Activated T-helper 2 cell treated with anti-CD3 and anti-CD28 coated beads, Interferon-gamma antibody, Interleukin-2, Interleukin-4, amounts not matched to agents 10 μg/mL and 5 μg/mL and 100 μg/mL, durations not matched to agents 14 hours and 24 hours and 36 hours (primary cell): ENCODE measurements around the gene PRKCE. TPM values are rescaled to one million over a fixed set of nuclear protein-coding genes. Genes with fewer than 3 reads are reported as not detected.

ENCODE experiments used
- DNase-seq: peaks from one replicate; pipeline ENCODE4 v3.0.0; 2021; ENCODE audit warnings: low spot score
- H3K27ac Mint-ChIP-seq: one replicate; pipeline ENCODE4 v1.8.0; 2021; ENCODE audit warnings: mixed read lengths
- H3K27me3 Mint-ChIP-seq: one replicate; pipeline ENCODE4 v1.8.0; 2021; ENCODE audit warnings: low read depth, mixed read lengths
- H3K36me3 Mint-ChIP-seq: one replicate; pipeline ENCODE4 v1.8.0; 2021; ENCODE audit warnings: low read depth, mixed read lengths
- H3K4me1 Mint-ChIP-seq: one replicate; pipeline ENCODE4 v1.8.0; 2021; ENCODE audit warnings: low read depth, mixed read lengths
- H3K4me3 Mint-ChIP-seq: one replicate; pipeline ENCODE4 v1.8.0; 2021; ENCODE audit warnings: low read depth, mild to moderate bottlenecking, moderate library complexity, mixed read lengths
- H3K9me3 Mint-ChIP-seq: one replicate; pipeline ENCODE4 v1.8.0; 2021; ENCODE audit warnings: mixed read lengths
- intact Hi-C: fragments of 100-400 bp; cut with micrococcal nuclease; formaldehyde crosslinking; loops from one replicate; pipeline ENCODE4 v1.15.1; 2023
- total RNA-seq: library from RNA; stranded (reverse); gene quantifications from 2 replicates; pipeline ENCODE4 v1.2.3, GENCODE V29; 2022

The PRKCE gene
- total RNA-seq, 1 donor from 2014 or later, result 21.5 TPM

GRCh38 chr2:45930396-45930792 lies 278.9 kb downstream of the PRKCE start:
- no peaks in the 10 kb centered on the region for H3K27me3 Mint-ChIP-seq
- peaks cover 4% of the 10 kb centered on the region for H3K4me1 Mint-ChIP-seq
- DNase-seq, result no peak
- H3K27ac Mint-ChIP-seq, result no peak overlapping the region
- no peaks in the 10 kb centered on the region for H3K9me3 Mint-ChIP-seq
- intact Hi-C loops, result no loop called here
- no peaks in the 10 kb centered on the region for H3K36me3 Mint-ChIP-seq
- no peak overlapping the region for H3K4me3 Mint-ChIP-seq

GRCh38 chr2:45932278-45932975 lies 281.0 kb downstream of the PRKCE start:
- Mint-ChIP-seq H3K27ac (no peak overlapping the region), H3K4me3 (no peak overlapping the region), H3K9me3 (no peaks in the 10 kb centered on the region), H3K36me3 (no peaks in the 10 kb centered on the region), H3K4me1 (peaks cover 7% of the 10 kb centered on the region), H3K27me3 (no peaks in the 10 kb centered on the region)
- intact Hi-C loops, result no loop called here
- no peak for DNase-seq

- no peaks in the 10 kb centered on the region for H3K36me3 Mint-ChIP-seq
- H3K9me3 Mint-ChIP-seq, result no peaks in the 10 kb centered on the region
- peaks cover 7% of the 10 kb centered on the region for H3K4me1 Mint-ChIP-seq
- peak; percentile 30 for DNase-seq
- H3K27me3 Mint-ChIP-seq, result no peaks in the 10 kb centered on the region
- H3K27ac Mint-ChIP-seq, result no peak overlapping the region
- intact Hi-C loops, result loop anchor here (1.0 to 5.0 kb wide), 3 partner anchors 94 to 293 kb away; no protein-coding TSS in a partner anchor
- no peak overlapping the region for H3K4me3 Mint-ChIP-seq
These were observed 284.5 kb downstream of the PRKCE start for GRCh38 chr2:45935791-45936622.

GRCh38 chr2:45936623-45936979 lies 285.1 kb downstream of the PRKCE start:
- DNase-seq, result no peak
- H3K4me3 Mint-ChIP-seq, result no peak overlapping the region
- no peaks in the 10 kb centered on the region for H3K9me3 Mint-ChIP-seq
- H3K27me3 Mint-ChIP-seq, result no peaks in the 10 kb centered on the region
- H3K4me1 Mint-ChIP-seq, result peaks cover 7% of the 10 kb centered on the region
- no peak overlapping the region for H3K27ac Mint-ChIP-seq
- intact Hi-C loops, result loop anchor here (1.0 to 5.0 kb wide), 3 partner anchors 94 to 293 kb away; no protein-coding TSS in a partner anchor
- no peaks in the 10 kb centered on the region for H3K36me3 Mint-ChIP-seq

- no peak overlapping the region for H3K27ac Mint-ChIP-seq
- H3K9me3 Mint-ChIP-seq, result no peaks in the 10 kb centered on the region
- no peak overlapping the region for H3K4me3 Mint-ChIP-seq
- no peak for DNase-seq
- H3K36me3 Mint-ChIP-seq, result no peaks in the 10 kb centered on the region
- intact Hi-C loops, result loop anchor here (2.0 to 5.0 kb wide), 2 partner anchors 96 to 159 kb away; no protein-coding TSS in a partner anchor
- no peaks in the 10 kb centered on the region for H3K27me3 Mint-ChIP-seq
- H3K4me1 Mint-ChIP-seq, result peaks cover 3% of the 10 kb centered on the region
These were observed 286.5 kb downstream of the PRKCE start for GRCh38 chr2:45937990-45938389.

GRCh38 chr2:45938649-45939511 lies 287.4 kb downstream of the PRKCE start:
- H3K27me3 Mint-ChIP-seq, result no peaks in the 10 kb centered on the region
- no peak overlapping the region for H3K27ac Mint-ChIP-seq
- no peaks in the 10 kb centered on the region for H3K9me3 Mint-ChIP-seq
- intact Hi-C loops, result loop anchor here (5.0 kb wide), 1 partner anchor 97 kb away; no protein-coding TSS in a partner anchor
- H3K36me3 Mint-ChIP-seq, result no peaks in the 10 kb centered on the region
- peaks cover 3% of the 10 kb centered on the region for H3K4me1 Mint-ChIP-seq
- no peak overlapping the region for H3K4me3 Mint-ChIP-seq
- no peak for DNase-seq

GRCh38 chr2:45941531-45942236 lies 290.2 kb downstream of the PRKCE start:
- H3K27me3 Mint-ChIP-seq, result peaks cover 2% of the 10 kb centered on the region
- DNase-seq, result no peak
- no peaks in the 10 kb centered on the region for H3K36me3 Mint-ChIP-seq
- intact Hi-C loops, result no loop called here
- H3K4me1 Mint-ChIP-seq, result no peaks in the 10 kb centered on the region
- no peak overlapping the region for H3K27ac Mint-ChIP-seq
- H3K4me3 Mint-ChIP-seq, result no peak overlapping the region
- H3K9me3 Mint-ChIP-seq, result no peaks in the 10 kb centered on the region

- intact Hi-C loops, result no loop called here
- Mint-ChIP-seq H3K27ac (no peak overlapping the region), H3K4me3 (no peak overlapping the region), H3K27me3 (peaks cover 4% of the 10 kb centered on the region), H3K4me1 (no peaks in the 10 kb centered on the region), H3K9me3 (no peaks in the 10 kb centered on the region), H3K36me3 (no peaks in the 10 kb centered on the region)
- DNase-seq, result no peak
These were observed 290.8 kb downstream of the PRKCE start for GRCh38 chr2:45942237-45942738.

- H3K27me3 Mint-ChIP-seq, result peaks cover 4% of the 10 kb centered on the region
- H3K9me3 Mint-ChIP-seq, result no peaks in the 10 kb centered on the region
- H3K27ac Mint-ChIP-seq, result no peak overlapping the region
- DNase-seq, result no peak
- intact Hi-C loops, result no loop called here
- H3K36me3 Mint-ChIP-seq, result no peaks in the 10 kb centered on the region
- no peaks in the 10 kb centered on the region for H3K4me1 Mint-ChIP-seq
- H3K4me3 Mint-ChIP-seq, result no peak overlapping the region
These were observed 292.0 kb downstream of the PRKCE start for GRCh38 chr2:45943219-45944044.

- no peak for DNase-seq
- Mint-ChIP-seq H3K4me3 (no peak overlapping the region), H3K36me3 (no peaks in the 10 kb centered on the region)
These were observed 292.6 kb downstream of the PRKCE start for GRCh38 chr2:45944074-45944473.

GRCh38 chr2:45945302-45945717 lies 293.8 kb downstream of the PRKCE start:
- no peak overlapping the region for H3K4me3 Mint-ChIP-seq
- DNase-seq, result no peak
- intact Hi-C loops, result no loop called here
- peaks cover 6% of the 10 kb centered on the region for H3K27me3 Mint-ChIP-seq
- H3K27ac Mint-ChIP-seq, result no peak overlapping the region
- H3K9me3 Mint-ChIP-seq, result no peaks in the 10 kb centered on the region
- H3K4me1 Mint-ChIP-seq, result no peaks in the 10 kb centered on the region
- no peaks in the 10 kb centered on the region for H3K36me3 Mint-ChIP-seq

More at GRCh38 chr2:45944074-45944473, 292.6 kb downstream of the PRKCE start:
- Mint-ChIP-seq H3K27ac (no peak overlapping the region), H3K9me3 (no peaks in the 10 kb centered on the region), H3K4me1 (no peaks in the 10 kb centered on the region), H3K27me3 (peaks cover 6% of the 10 kb centered on the region)
- intact Hi-C loops, result no loop called here
